Endodermal cell (in vitro differentiated cells): ENCODE measurements around the gene RGS6. TPM values are rescaled to one million over a fixed set of nuclear protein-coding genes. Genes with fewer than 3 reads are reported as not detected.

Source experiments
- DNase-seq: peaks from one replicate; pipeline ENCODE4 v3.0.0-alpha.2; 2017
- H3K27ac ChIP-seq: 2 replicates; pipeline ENCODE4 v1.5.1; 2013; ENCODE audit warnings: mild to moderate bottlenecking, low read depth, low read length, moderate library complexity
- H3K27me3 ChIP-seq: 2 replicates; pipeline ENCODE4 v1.6.1; 2013; ENCODE audit warnings: mild to moderate bottlenecking, low read length, moderate library complexity; ENCODE audit not compliant: insufficient read depth, control insufficient read depth, poor library complexity, severe bottlenecking
- H3K36me3 ChIP-seq: 2 replicates; pipeline ENCODE4 v1.7.0; 2013; ENCODE audit warnings: mild to moderate bottlenecking, low read length, moderate library complexity; ENCODE audit not compliant: control insufficient read depth, insufficient read depth
- H3K4me1 ChIP-seq: one replicate; pipeline ENCODE4 v1.7.0; 2013; ENCODE audit warnings: low read length; ENCODE audit not compliant: control insufficient read depth, insufficient read depth
- H3K4me3 ChIP-seq: 2 replicates; pipeline ENCODE4 v1.5.1; 2013; ENCODE audit warnings: mild to moderate bottlenecking, low read length, moderate library complexity
- H3K9ac ChIP-seq: 2 replicates; pipeline ENCODE4 v1.6.1; 2013; ENCODE audit warnings: mild to moderate bottlenecking, low read length, moderate library complexity; ENCODE audit not compliant: poor library complexity, severe bottlenecking; ENCODE audit errors: extremely low read depth
- H3K9me3 ChIP-seq: 2 replicates; pipeline ENCODE4 v1.6.1; 2013; ENCODE audit warnings: mild to moderate bottlenecking, low read length, moderate library complexity; ENCODE audit not compliant: control insufficient read depth
- H3K27ac Mint-ChIP-seq: 2 replicates; pipeline ENCODE4 v1.8.0; 2020; ENCODE audit warnings: mixed read lengths
- H3K27me3 Mint-ChIP-seq: 2 replicates; pipeline ENCODE4 v1.8.0; 2021; ENCODE audit warnings: mild to moderate bottlenecking, mixed read lengths; ENCODE audit not compliant: insufficient read depth
- H3K36me3 Mint-ChIP-seq: 2 replicates; pipeline ENCODE4 v1.8.0; 2020; ENCODE audit warnings: low read depth, mixed read lengths
- H3K4me1 Mint-ChIP-seq: 2 replicates; pipeline ENCODE4 v1.8.0; 2020; ENCODE audit warnings: mixed read lengths
- H3K4me3 Mint-ChIP-seq: 2 replicates; pipeline ENCODE4 v1.8.0; 2020; ENCODE audit warnings: mild to moderate bottlenecking, moderate library complexity, mixed read lengths
- H3K9me3 Mint-ChIP-seq: 2 replicates; pipeline ENCODE4 v1.8.0; 2020; ENCODE audit warnings: mild to moderate bottlenecking, mixed read lengths
- CTCF ChIP-seq: fragments of 200-600 bp; sonication (generic); conservative IDR thresholded peaks from 2 replicates; pipeline ENCODE4 v1.5.0; 2021; ENCODE audit warnings: antibody characterized with exemption, mild to moderate bottlenecking
- WGBS, 2 experiments: methylation state at CpG; one replicate each; pipeline versions ENCODE4 v1.1.5 to v1.1.7; 2013; ENCODE audit warnings: missing lambda C conversion rate in 2 of 2, mixed read lengths in 1 of 2; ENCODE audit not compliant: insufficient coverage in 1 of 2, insufficient read length in 1 of 2; 5-methylcytosine and 5-hydroxymethylcytosine counted together
- total RNA-seq, 2 donors: library from RNA; stranded (reverse); fragmentation: NEBNext Ultra II Directional in 1 of 2; extraction: Animal tissue kit (Norgen Biotek cat#: 25700) in 1 of 2; gene quantifications; 2 replicates in 1 of 2; 3 replicates in 1 of 2; pipeline ENCODE4 v1.2.1, GENCODE V29; 2021

The RGS6 gene
- total RNA-seq, 2 donors from 2014 or later, result 10.1 to 16.3 TPM

DNA sequence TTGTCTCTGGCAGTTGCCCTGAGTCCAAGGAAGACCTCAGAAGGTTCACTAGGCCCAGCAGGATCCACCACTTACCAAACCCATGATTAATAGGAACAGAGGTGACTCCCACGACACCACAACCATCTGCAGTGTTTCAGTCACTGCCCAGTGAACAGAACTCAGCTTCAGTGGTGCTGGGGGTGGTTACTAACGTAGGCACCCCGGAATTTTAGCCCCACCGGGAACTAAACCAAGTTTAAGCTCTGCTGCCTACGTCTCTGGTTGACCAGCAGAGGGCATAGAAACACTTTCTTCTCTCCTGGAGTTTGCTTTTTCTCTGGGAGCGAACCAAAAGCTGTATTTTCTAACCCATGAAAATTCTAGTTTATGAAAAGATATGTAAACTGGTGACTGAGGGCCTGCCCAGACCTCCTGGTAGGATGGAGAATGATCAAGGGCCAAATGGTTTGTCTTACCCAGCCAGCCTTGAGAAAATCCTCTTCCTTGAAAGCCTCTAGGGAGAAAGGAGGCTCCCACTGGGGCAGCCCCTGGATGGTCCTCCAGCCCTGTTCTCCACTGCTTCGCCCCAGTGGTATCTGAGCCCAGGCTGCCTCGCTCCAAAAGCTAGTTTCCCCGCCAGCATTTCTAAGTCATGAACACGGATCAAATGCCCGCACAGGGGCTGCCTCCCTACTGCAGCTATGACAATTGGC lies 581.9 kb downstream of the RGS6 start:
- H3K27me3 Mint-ChIP-seq, result no peaks in the 10 kb centered on the region
- no peak overlapping the region for H3K4me3 Mint-ChIP-seq
- H3K9ac ChIP-seq, result no peak overlapping the region
- H3K4me1 Mint-ChIP-seq, result no peaks in the 10 kb centered on the region
- no peaks in the 10 kb centered on the region for H3K4me1 ChIP-seq
- H3K36me3 ChIP-seq, result no peaks in the 10 kb centered on the region
- no peak overlapping the region for H3K4me3 ChIP-seq
- H3K27ac ChIP-seq, result no peak overlapping the region
- peaks cover 6% of the 10 kb centered on the region for H3K27me3 ChIP-seq
- no peak overlapping the region for H3K27ac Mint-ChIP-seq
- peak; percentile 61 for DNase-seq
- no peaks in the 10 kb centered on the region for H3K9me3 Mint-ChIP-seq
- WGBS, 2 experiments, result 64 to 67% methylated on average over 9 to 10 of the region's 11 CpGs
- no peaks in the 10 kb centered on the region for H3K9me3 ChIP-seq
- TF ChIP-seq CTCF, result peak; percentile 85
- H3K36me3 Mint-ChIP-seq, result no peaks in the 10 kb centered on the region

- H3K9ac ChIP-seq, result no peak overlapping the region
- Mint-ChIP-seq H3K4me3 (no peak overlapping the region), H3K27ac (no peak overlapping the region), H3K27me3 (no peaks in the 10 kb centered on the region), H3K9me3 (no peaks in the 10 kb centered on the region), H3K4me1 (no peaks in the 10 kb centered on the region), H3K36me3 (no peaks in the 10 kb centered on the region)
- no peak for TF ChIP-seq CTCF
- peaks cover 5% of the 10 kb centered on the region for H3K9me3 ChIP-seq
- DNase-seq, result no peak
- no peaks in the 10 kb centered on the region for H3K4me1 ChIP-seq
- H3K36me3 ChIP-seq, result peaks cover 4% of the 10 kb centered on the region
- H3K4me3 ChIP-seq, result no peak overlapping the region
- no peak overlapping the region for H3K27ac ChIP-seq
- peaks cover 6% of the 10 kb centered on the region for H3K27me3 ChIP-seq
- WGBS, 2 experiments, result 93% methylated on average over 4 to 5 of the region's 5 CpGs
These were observed 582.4 kb downstream of the RGS6 start for GRCh38 chr14:72514660-72515025.

DNA sequence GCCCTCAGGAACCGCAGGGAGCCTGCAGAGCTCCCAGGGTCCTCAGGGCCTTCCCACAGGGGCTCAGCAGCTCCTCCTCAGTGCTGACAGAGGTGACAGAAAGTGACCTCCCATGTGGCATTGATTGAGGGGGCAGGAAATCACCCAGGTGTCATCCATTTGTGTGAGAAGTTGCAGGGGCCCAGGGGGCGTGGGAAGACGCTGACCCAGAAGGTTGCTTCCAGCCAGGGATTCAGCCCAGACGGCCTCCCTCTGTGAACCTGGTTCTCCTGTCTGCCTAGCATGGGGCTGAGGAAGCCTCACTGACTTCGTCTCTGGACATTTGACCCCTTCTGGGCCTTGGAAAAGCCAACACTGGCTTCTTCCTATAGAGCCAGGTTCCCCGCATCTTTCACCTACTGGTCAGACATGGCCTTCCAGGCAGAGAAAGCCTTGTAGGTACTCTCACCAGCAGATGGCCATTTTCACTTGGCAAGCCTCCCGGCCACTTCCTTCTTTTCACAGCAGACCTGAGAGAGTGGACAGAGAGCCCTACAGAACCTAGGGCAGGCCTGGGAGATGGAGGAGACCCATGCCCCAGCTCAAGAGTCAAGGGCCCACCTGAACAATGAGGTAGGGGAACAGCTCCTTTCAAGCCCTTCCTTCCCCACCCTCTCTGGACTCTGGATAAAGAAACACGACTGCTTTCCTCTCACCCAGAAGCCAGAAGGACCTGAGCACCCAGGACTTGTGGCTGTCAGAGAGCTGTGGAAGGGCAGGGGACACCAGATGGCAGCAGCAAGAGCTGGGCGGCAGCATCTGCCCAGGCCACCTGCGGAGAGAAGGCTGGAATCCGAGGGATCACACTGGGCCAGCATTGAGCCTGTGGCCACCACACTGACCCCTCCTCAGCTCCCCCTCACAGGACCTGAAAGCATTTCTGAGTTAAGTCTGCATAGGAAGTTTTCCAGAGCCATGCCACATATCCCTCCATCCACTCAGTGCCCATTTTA lies 583.8 kb downstream of the RGS6 start:
- peak; percentile 50 for TF ChIP-seq CTCF
- Mint-ChIP-seq H3K9me3 (no peaks in the 10 kb centered on the region), H3K36me3 (peaks cover 7% of the 10 kb centered on the region), H3K27ac (no peak overlapping the region), H3K4me3 (no peak overlapping the region), H3K27me3 (no peaks in the 10 kb centered on the region), H3K4me1 (no peaks in the 10 kb centered on the region)
- peak; percentile 61 for DNase-seq
- H3K9ac ChIP-seq, result no peak overlapping the region
- peaks cover 4% of the 10 kb centered on the region for H3K36me3 ChIP-seq
- H3K4me3 ChIP-seq, result no peak overlapping the region
- peaks cover 4% of the 10 kb centered on the region for H3K27me3 ChIP-seq
- peaks cover 14% of the 10 kb centered on the region for H3K9me3 ChIP-seq
- no peaks in the 10 kb centered on the region for H3K4me1 ChIP-seq
- H3K27ac ChIP-seq, result no peak overlapping the region
- 80 to 82% methylated on average over 6 to 11 of the region's 11 CpGs for WGBS, 2 experiments
